SH-SY5Y (cell line): ENCODE data around the gene TJP2.

ENCODE experiments used
- GATA2 ChIP-seq: IDR thresholded peaks from 2 replicates; pipeline ENCODE4 v1.6.1; 2011; ENCODE audit warnings: mild to moderate bottlenecking, low read depth, low read length
- GATA3 ChIP-seq: IDR thresholded peaks from 2 replicates; pipeline ENCODE4 v1.6.1; 2011; ENCODE audit warnings: low read depth, mild to moderate bottlenecking, low read length, moderate library complexity

- TF ChIP-seq GATA3 (no peak), GATA2 (no peak)
Measured at GRCh38 chr9:69234683-69235082, 60.6 kb downstream of the TJP2 start.
